ENCODE data around the gene TMEM271.

TMEM271 gene

GRCh38 chr4:532588-533317, 43.3 kb downstream of the TMEM271 start:
- no peak for DNase-seq

- DNase-seq, result no peak
These were observed 44.2 kb downstream of the TMEM271 start for GRCh38 chr4:531721-532565.

- no peak for DNase-seq
These were observed 45.0 kb downstream of the TMEM271 start for GRCh38 chr4:531076-531475.

GRCh38 chr4:530017-530781, 45.9 kb downstream of the TMEM271 start:
- DNase-seq, result no peak

- no peak for DNase-seq
These were observed 46.5 kb downstream of the TMEM271 start for GRCh38 chr4:529563-529962.

GRCh38 chr4:528835-529234, 47.3 kb downstream of the TMEM271 start:
- no peak for DNase-seq

- DNase-seq, result no peak
These were observed 47.8 kb downstream of the TMEM271 start for GRCh38 chr4:528296-528695.

- no peak for DNase-seq
These were observed 49.1 kb downstream of the TMEM271 start for GRCh38 chr4:526971-527460.

- DNase-seq, result no peak
These were observed 49.7 kb downstream of the TMEM271 start for GRCh38 chr4:526189-526909.

GRCh38 chr4:525660-526059, 50.4 kb downstream of the TMEM271 start:
- no peak for DNase-seq

GRCh38 chr4:524196-524595, 51.9 kb downstream of the TMEM271 start:
- DNase-seq, result no peak
